Calu3 (cell line): ENCODE results near the gene SCN5A. TPM values are rescaled to one million over a fixed set of nuclear protein-coding genes. Genes with fewer than 3 reads are reported as not detected.

Source experiments
- BruUV-seq: library from RNA; stranded (reverse); fragments of 400-500 nt; replicated peaks from 2 replicates; lab custom pipeline; 2021; lab: Mats Ljungman, UMichigan
- CTCF ChIA-PET: fragments of 300-600 bp; sonication (Branson Sonifier 250); formaldehyde crosslinking; loops from one replicate; lab custom pipeline; 2022; ENCODE audit warnings: antibody characterized with exemption; lab: Charles Lee
- DNase-seq: peaks from one replicate; pipeline ENCODE4 v3.0.0; 2022
- H3K27ac Mint-ChIP-seq: one replicate; pipeline ENCODE4 v1.8.0; 2022; ENCODE audit warnings: mixed read lengths; ENCODE audit not compliant: unreplicated experiment
- H3K27me3 Mint-ChIP-seq: one replicate; pipeline ENCODE4 v1.8.0; 2022; ENCODE audit warnings: mixed read lengths; ENCODE audit not compliant: unreplicated experiment
- H3K36me3 Mint-ChIP-seq: one replicate; pipeline ENCODE4 v1.8.0; 2022; ENCODE audit warnings: mild to moderate bottlenecking, moderate library complexity, mixed read lengths; ENCODE audit not compliant: insufficient read depth, unreplicated experiment
- H3K4me1 Mint-ChIP-seq: one replicate; pipeline ENCODE4 v1.8.0; 2022; ENCODE audit warnings: mild to moderate bottlenecking, low read depth, mixed read lengths; ENCODE audit not compliant: unreplicated experiment
- H3K4me3 Mint-ChIP-seq: one replicate; pipeline ENCODE4 v1.8.0; 2022; ENCODE audit warnings: mild to moderate bottlenecking, low read depth, moderate library complexity, mixed read lengths; ENCODE audit not compliant: unreplicated experiment
- H3K9me3 Mint-ChIP-seq: one replicate; pipeline ENCODE4 v1.8.0; 2022; ENCODE audit warnings: low read depth, mixed read lengths; ENCODE audit not compliant: unreplicated experiment
- CTCF ChIP-seq: fragments of 200-600 bp; IDR thresholded peaks from one replicate; pipeline ENCODE4 v1.8.0; 2022; ENCODE audit warnings: antibody characterized with exemption; ENCODE audit not compliant: unreplicated experiment
- intact Hi-C: fragments of 100-400 bp; cut with micrococcal nuclease; formaldehyde crosslinking; loops from one replicate; pipeline ENCODE4 v1.10.0; 2022; ENCODE audit not compliant: unreplicated experiment
- total RNA-seq: library from RNA; stranded (reverse); gene quantifications from 2 replicates; pipeline ENCODE4 v1.2.3, GENCODE V29; 2022

Gene SCN5A
- total RNA-seq, 1 experiment from 2014 or later: 0.61 TPM

GRCh38 chr3:38632989-38633388 lies 16.5 kb downstream of the SCN5A start:
- no peak for TF ChIP-seq CTCF
- intact Hi-C loops: no loop called here
- Mint-ChIP-seq H3K4me3 (no peak overlapping the region), H3K27me3 (peaks cover 85% of the 10 kb centered on the region), H3K9me3 (no peaks in the 10 kb centered on the region), H3K4me1 (peaks cover 10% of the 10 kb centered on the region), H3K27ac (no peak overlapping the region), H3K36me3 (no peaks in the 10 kb centered on the region)
- CTCF ChIA-PET: no interaction called here
- no TSS peak for BruUV-seq
- DNase-seq: no peak

GRCh38 chr3:38630606-38631005 lies 18.9 kb downstream of the SCN5A start:
- TF ChIP-seq CTCF: no peak
- CTCF ChIA-PET: interaction anchor here (0.9 kb wide), 1 partner anchor 109 kb away, joined by 4 read pairs; no protein-coding TSS in a partner anchor
- Mint-ChIP-seq H3K27me3 (peaks cover 61% of the 10 kb centered on the region), H3K27ac (no peak overlapping the region), H3K9me3 (no peaks in the 10 kb centered on the region), H3K4me1 (peaks cover 10% of the 10 kb centered on the region), H3K4me3 (no peak overlapping the region), H3K36me3 (no peaks in the 10 kb centered on the region)
- intact Hi-C loops: no loop called here
- DNase-seq: no peak
- BruUV-seq: no TSS peak

DNA sequence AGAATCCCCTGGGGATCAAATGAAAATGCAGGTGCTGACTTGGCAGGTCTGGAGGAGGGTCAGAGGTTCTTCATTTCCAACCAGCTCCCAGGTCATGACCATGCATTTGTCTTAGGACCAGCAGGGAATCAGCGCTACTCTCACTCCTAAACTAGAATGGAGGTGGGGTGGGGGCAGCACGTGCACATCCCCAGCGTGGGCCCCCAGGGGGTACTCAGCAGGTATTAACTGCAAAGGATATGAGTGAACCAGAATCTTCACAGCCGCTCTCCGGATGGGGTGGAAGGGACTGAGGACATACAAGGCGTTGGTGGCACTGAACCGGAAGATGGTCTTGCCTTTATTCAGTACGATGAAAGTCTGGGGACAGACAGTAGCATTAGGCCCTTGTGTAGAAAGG lies 19.4 kb downstream of the SCN5A start:
- no peak overlapping the region for H3K27ac Mint-ChIP-seq
- H3K4me1 Mint-ChIP-seq: peaks cover 10% of the 10 kb centered on the region
- no peak overlapping the region for H3K4me3 Mint-ChIP-seq
- no peaks in the 10 kb centered on the region for H3K36me3 Mint-ChIP-seq
- TF ChIP-seq CTCF: no peak
- intact Hi-C loops: no loop called here
- peaks cover 56% of the 10 kb centered on the region for H3K27me3 Mint-ChIP-seq
- H3K9me3 Mint-ChIP-seq: no peaks in the 10 kb centered on the region
- CTCF ChIA-PET: interaction anchor here (0.9 kb wide), 1 partner anchor 109 kb away, joined by 4 read pairs; no protein-coding TSS in a partner anchor
- no peak for DNase-seq
- BruUV-seq: no TSS peak

- DNase-seq: no peak
- Mint-ChIP-seq H3K27ac (no peak overlapping the region), H3K36me3 (no peaks in the 10 kb centered on the region), H3K4me1 (peaks cover 3% of the 10 kb centered on the region), H3K9me3 (no peaks in the 10 kb centered on the region), H3K27me3 (peaks cover 43% of the 10 kb centered on the region), H3K4me3 (no peak overlapping the region)
- no peak for TF ChIP-seq CTCF
- intact Hi-C loops: no loop called here
- CTCF ChIA-PET: interaction anchor here (0.6 kb wide), 1 partner anchor 17 kb away, joined by 3 read pairs; no protein-coding TSS in a partner anchor
- no TSS peak for BruUV-seq
Observed at GRCh38 chr3:38628835-38629234, 20.7 kb downstream of the SCN5A start.
